IPS-18a (cell line): ENCODE measurements around the gene PLCB3.

Experiments
- H3K27ac ChIP-seq: one replicate; pipeline ENCODE4 v1.5.1; 2013; ENCODE audit warnings: low read length
- H3K27me3 ChIP-seq: one replicate; pipeline ENCODE4 v1.6.1; 2013; ENCODE audit warnings: mild to moderate bottlenecking, low read length; ENCODE audit not compliant: control insufficient read depth, insufficient read depth
- H3K36me3 ChIP-seq: one replicate; pipeline ENCODE4 v1.6.1; 2013; ENCODE audit warnings: low read depth, low read length; ENCODE audit not compliant: control insufficient read depth
- H3K4me1 ChIP-seq: one replicate; pipeline ENCODE4 v1.6.1; 2013; ENCODE audit warnings: low read depth, low read length; ENCODE audit not compliant: control insufficient read depth
- H3K4me3 ChIP-seq: one replicate; pipeline ENCODE4 v1.5.1; 2013; ENCODE audit warnings: low read length
- H3K9ac ChIP-seq: one replicate; pipeline ENCODE4 v1.6.1; 2013; ENCODE audit warnings: mild to moderate bottlenecking, low read length, moderate library complexity
- H3K9me3 ChIP-seq: one replicate; pipeline ENCODE4 v1.6.1; 2013; ENCODE audit warnings: low read depth, low read length; ENCODE audit not compliant: control insufficient read depth

PLCB3 gene

GRCh38 chr11:64248578-64248977 lies 2.8 kb upstream of the PLCB3 start:
- Histone ChIP-seq H3K36me3 (peaks cover 8% of the 10 kb centered on the region), H3K27ac (peak overlapping the region; percentile 82), H3K27me3 (no peaks in the 10 kb centered on the region), H3K9me3 (no peaks in the 10 kb centered on the region), H3K4me1 (peaks cover 36% of the 10 kb centered on the region), H3K9ac (no peak overlapping the region), H3K4me3 (peak overlapping the region; percentile 94)

DNA sequence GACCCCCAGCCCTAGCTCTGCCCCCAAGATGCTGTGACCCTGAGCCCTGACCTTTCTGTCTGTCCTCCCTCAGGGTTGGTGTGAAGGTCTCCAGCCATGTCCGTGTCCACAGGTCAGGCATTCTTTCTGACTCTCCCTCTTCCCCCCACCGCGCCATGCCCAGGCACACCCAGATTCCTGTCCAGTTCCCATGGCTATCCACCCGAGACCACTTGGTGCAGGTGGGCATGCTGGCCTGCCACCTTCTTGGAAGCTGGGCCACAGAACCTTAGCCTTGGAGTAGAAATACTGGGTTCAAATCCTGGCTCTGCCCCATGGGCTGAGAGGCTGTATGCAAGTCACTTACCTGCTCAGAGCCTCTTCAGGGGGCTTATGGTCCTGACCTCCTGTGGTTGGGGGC lies 2.3 kb upstream of the PLCB3 start:
- Histone ChIP-seq H3K27ac (peak overlapping the region; percentile 82), H3K4me1 (peaks cover 36% of the 10 kb centered on the region), H3K4me3 (peak overlapping the region; percentile 94), H3K27me3 (no peaks in the 10 kb centered on the region), H3K36me3 (peaks cover 4% of the 10 kb centered on the region), H3K9ac (peak overlapping the region; percentile 25), H3K9me3 (no peaks in the 10 kb centered on the region)

DNA sequence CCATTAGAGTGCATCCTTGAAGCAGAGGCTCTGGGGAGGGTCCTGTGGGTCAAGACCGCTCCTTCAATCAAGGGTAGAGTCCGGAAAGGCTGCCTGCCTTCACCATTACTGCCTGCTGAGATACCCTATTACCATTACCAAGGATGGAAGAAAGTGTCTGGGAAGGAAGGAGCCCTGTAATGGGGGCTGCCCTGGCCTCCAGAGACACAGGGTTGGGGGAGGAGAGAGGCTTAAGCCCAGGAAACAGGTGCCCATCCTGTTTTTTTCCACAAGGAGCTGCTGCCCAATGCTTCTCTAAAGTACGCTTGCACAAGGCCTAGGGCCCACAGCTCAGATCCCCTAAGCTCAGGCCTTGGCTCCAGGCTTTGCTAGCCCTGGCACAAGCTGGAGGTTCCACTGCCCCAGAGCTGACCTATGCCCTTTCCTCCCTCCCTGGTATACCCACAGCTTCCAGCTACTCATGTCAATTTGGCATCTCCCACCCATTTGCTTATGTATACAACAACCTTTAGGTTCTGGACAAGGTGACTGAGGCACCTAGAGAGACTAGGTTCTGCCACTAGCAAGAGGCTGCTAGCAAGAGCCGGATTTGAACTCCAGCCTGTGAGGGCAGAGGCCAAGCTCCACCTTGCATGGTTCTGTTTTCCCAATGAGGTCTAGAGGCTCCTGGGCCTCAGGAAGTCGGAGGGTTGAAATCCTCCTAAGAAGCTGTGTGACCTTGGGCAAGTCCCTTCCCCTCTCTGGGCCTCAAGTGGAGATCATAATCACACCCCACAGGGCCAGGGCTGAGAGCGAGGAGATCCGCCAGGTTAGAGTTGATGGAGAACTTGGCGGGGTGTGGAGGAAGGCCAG lies 1.5 kb upstream of the PLCB3 start:
- Histone ChIP-seq H3K36me3 (peaks cover 3% of the 10 kb centered on the region), H3K4me3 (peak overlapping the region; percentile 94), H3K27me3 (no peaks in the 10 kb centered on the region), H3K9me3 (no peaks in the 10 kb centered on the region), H3K9ac (peak overlapping the region; percentile 50), H3K4me1 (peaks cover 36% of the 10 kb centered on the region), H3K27ac (peak overlapping the region; percentile 82)

DNA sequence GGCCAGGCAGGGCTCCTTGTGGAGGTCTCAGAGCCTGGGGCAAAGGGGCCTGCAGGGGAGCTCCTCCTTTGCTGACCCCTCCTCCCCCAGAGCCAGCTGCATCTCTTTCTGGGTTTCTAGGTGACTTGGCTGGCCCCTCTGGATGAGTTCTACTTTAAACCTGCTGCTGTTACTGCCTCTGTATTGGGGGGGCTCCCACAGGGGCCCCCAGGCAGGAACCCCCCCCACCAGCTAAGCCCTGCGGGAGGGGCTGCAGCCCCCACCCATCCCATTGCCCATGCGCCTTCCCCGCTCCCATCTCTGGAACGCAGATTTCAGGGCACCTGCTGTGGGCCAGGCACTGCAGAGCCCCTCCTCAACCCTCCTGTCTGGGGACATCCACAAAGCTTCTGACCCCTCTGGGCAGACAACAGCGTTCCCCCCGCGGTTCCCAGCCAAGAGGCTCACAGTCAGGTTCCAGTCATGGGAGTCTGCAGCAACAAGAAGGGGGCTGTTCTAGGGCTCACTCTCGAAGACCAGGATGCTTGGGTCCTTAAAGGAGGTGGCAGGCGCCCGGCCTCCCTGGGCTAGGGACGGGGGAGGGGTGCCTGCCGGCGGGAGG lies 815 bp upstream of the PLCB3 start:
- H3K27ac ChIP-seq, result peak overlapping the region; percentile 16

GRCh38 chr11:64251753-64252002 lies 348 bp downstream of the PLCB3 start:
- Histone ChIP-seq H3K27ac (no peak overlapping the region), H3K4me1 (peaks cover 36% of the 10 kb centered on the region), H3K36me3 (peaks cover 22% of the 10 kb centered on the region), H3K9ac (peak overlapping the region; percentile 68), H3K27me3 (no peaks in the 10 kb centered on the region), H3K4me3 (peak overlapping the region; percentile 82), H3K9me3 (no peaks in the 10 kb centered on the region)

More for the DNA sequence above, 815 bp upstream of the PLCB3 start:
- Histone ChIP-seq H3K9ac (peak overlapping the region; percentile 50), H3K36me3 (peaks cover 10% of the 10 kb centered on the region), H3K9me3 (no peaks in the 10 kb centered on the region), H3K4me3 (peak overlapping the region; percentile 94), H3K4me1 (peaks cover 36% of the 10 kb centered on the region), H3K27me3 (no peaks in the 10 kb centered on the region)

DNA sequence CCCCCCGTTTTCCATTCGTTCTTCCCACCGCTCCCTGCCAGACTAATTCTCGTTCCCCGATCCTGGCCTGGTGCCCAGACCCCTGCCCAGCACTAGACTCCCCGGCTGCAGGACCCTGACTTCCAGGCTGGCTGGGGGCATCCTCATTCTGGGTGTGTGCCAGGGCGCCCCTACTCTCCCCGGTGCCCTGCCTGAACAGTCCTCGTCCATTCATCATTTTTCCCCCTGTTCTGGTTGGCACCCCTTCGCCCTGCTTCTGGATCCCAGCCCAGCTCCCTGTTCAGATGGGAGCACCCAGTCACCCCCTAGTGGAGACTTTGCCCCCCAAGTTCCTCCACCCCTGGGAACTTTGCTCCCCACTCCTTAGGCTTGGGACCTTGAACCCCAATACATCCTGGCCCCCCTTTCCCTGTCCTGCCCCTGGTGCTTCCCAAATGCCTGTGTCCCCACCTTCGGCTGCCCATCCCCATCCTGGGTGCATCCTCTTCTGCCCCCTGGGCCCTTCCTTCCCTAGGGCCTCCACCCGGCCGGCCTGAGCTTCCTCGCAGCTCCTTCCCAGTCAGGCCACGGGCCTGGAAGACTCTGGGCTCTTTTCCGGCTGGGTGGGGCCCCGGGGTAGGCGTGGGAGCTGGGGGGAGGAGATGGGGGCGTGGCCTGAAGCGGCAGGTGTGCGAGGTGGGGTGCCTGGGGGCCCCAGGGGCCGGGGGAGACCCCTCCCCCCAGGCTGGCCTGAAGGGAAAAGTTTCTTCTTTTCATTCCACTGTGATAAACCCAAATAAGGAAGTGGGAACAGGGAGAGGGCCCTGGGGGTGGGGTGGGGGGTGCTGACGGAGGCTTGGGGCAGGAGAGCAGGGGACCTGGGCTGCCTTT lies 908 bp downstream of the PLCB3 start:
- Histone ChIP-seq H3K27me3 (no peaks in the 10 kb centered on the region), H3K4me1 (peaks cover 36% of the 10 kb centered on the region), H3K9me3 (no peaks in the 10 kb centered on the region), H3K36me3 (peaks cover 22% of the 10 kb centered on the region), H3K4me3 (peak overlapping the region; percentile 82), H3K9ac (peak overlapping the region; percentile 68), H3K27ac (no peak overlapping the region)

DNA sequence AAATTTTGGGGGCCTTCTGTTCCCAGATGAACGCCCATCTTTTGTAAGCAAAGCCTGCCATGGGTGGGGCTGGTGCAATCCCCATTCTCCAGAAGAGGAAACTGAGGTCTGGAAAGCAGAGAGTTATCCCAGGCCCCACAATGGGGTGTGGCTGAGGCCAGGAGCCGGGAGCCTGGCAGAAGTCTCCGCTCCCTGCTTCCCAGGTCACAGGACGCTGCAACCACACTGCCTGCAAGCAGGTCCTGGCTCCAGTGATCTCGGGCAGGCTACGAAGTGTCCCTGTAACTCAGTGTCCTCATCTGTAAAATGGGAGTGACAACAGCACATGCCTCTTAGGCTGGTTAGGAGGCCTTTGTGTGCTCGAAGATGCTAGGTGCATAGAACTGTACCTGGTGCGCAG lies 1.7 kb downstream of the PLCB3 start:
- Histone ChIP-seq H3K4me1 (peaks cover 30% of the 10 kb centered on the region), H3K27me3 (no peaks in the 10 kb centered on the region), H3K27ac (no peak overlapping the region), H3K36me3 (peaks cover 25% of the 10 kb centered on the region), H3K9me3 (no peaks in the 10 kb centered on the region), H3K9ac (peak overlapping the region; percentile 68), H3K4me3 (peak overlapping the region; percentile 82)

DNA sequence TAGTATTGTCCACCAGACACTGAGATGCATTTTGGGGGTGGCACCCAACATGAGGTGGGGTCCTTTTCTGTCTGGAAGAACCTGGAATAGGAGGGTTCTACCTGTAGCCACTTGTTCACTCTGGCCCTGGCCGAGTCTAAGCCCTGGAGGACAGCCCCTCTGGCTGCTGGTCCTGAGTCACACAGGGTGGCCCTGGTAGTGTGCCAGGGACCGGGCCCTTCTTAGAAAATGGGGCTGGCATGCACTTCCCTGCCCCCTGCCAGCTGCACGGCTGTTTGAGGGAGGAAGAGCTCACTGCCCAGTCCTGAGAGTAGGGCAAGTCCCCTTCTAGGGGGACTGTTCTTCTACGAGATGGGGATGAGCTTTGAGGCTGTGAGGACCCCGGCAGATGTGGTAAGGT lies 2.2 kb downstream of the PLCB3 start:
- Histone ChIP-seq H3K9me3 (no peaks in the 10 kb centered on the region), H3K4me3 (no peak overlapping the region), H3K9ac (no peak overlapping the region), H3K27me3 (no peaks in the 10 kb centered on the region), H3K36me3 (peaks cover 28% of the 10 kb centered on the region), H3K4me1 (peaks cover 26% of the 10 kb centered on the region), H3K27ac (no peak overlapping the region)

DNA sequence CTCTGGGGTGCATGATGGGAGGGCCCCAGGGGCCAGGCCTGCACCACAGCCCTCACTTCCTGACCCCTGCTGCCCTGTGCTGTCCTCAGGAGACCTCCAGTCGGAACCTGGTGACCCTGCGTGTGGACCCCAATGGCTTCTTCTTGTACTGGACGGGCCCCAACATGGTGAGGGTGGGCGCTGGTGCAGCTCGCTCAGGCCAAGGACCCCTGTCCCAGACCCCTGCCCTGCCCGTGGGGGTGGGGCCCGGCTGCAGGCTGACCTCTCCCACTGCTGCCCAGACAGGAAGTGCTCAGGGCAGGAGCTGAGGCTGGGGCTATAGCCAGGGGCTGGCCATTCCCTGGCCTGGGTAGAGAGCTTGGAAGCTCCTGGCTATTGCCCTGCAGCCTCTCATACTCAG lies 3.0 kb downstream of the PLCB3 start:
- H3K9ac ChIP-seq, result no peak overlapping the region

GRCh38 chr11:64255135-64256128 lies 4.1 kb downstream of the PLCB3 start:
- peaks cover 7% of the 10 kb centered on the region for H3K4me1 ChIP-seq
- H3K36me3 ChIP-seq, result peaks cover 42% of the 10 kb centered on the region
- no peaks in the 10 kb centered on the region for H3K9me3 ChIP-seq
- H3K4me3 ChIP-seq, result no peak overlapping the region
- H3K27me3 ChIP-seq, result no peaks in the 10 kb centered on the region
- no peak overlapping the region for H3K9ac ChIP-seq
- no peak overlapping the region for H3K27ac ChIP-seq

More for the DNA sequence above, 3.0 kb downstream of the PLCB3 start:
- H3K4me3 ChIP-seq, result no peak overlapping the region
- no peaks in the 10 kb centered on the region for H3K27me3 ChIP-seq
- H3K9me3 ChIP-seq, result no peaks in the 10 kb centered on the region
- H3K27ac ChIP-seq, result no peak overlapping the region
- peaks cover 32% of the 10 kb centered on the region for H3K36me3 ChIP-seq
- H3K4me1 ChIP-seq, result peaks cover 17% of the 10 kb centered on the region
